ENCODE data around the gene RBM8A. TPM values are rescaled to one million over a fixed set of nuclear protein-coding genes. Genes with fewer than 3 reads are reported as not detected.

The RBM8A gene
- total RNA-seq, 4 donors from 2014 or later: 47.6 to 105 (median 57.0) TPM

DNA sequence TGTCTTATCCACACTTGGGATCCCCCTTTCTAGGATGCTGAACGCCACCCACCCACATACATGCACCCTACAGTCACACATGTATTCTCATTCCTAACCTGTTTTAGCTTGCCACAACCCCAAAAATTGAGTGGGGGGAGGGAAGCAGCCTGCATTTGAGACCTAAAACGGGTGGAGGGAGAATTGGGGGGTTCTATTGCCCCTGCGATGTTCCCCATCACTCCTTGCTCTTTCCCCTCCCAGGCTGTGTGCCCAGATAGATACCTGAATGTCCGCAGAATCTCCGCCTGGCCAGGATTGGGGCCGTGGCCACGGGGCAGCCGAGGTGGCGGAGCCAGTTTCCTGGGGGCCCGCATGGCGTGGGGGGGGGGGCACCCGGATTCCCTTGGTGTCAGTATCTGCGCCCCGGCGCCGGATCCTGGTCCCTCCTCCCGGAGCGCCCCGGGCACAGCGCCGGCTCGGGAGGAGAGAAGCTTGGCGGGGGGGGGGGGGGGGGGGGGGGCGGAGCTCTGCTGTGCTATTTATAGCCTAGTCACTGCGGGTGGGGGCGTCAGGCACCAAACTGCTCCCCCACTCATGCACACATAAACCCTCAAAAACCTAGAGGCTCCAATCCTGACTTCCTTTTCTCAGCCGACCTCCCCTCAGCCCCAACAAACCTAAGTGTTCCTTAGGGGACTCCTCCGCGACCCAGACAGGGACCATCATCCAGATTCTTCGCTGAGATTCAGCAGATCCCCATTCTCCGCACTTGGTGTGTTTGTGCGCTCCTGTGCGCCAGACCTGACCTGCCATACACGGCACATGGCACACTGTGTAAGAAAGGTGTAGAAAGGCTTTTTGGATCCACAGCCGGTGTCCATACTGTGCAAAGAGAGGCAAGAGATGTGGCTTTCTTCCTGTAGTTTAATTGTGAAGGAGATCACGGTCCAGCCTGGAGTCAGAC lies 35.1 kb upstream of the RBM8A start:
- no peaks in the 10 kb centered on the region for H3K36me3 ChIP-seq
- no peak for TF ChIP-seq POLR2A (IDR thresholded peaks at IDR 0.05)
- TF ChIP-seq, protein P1, sequence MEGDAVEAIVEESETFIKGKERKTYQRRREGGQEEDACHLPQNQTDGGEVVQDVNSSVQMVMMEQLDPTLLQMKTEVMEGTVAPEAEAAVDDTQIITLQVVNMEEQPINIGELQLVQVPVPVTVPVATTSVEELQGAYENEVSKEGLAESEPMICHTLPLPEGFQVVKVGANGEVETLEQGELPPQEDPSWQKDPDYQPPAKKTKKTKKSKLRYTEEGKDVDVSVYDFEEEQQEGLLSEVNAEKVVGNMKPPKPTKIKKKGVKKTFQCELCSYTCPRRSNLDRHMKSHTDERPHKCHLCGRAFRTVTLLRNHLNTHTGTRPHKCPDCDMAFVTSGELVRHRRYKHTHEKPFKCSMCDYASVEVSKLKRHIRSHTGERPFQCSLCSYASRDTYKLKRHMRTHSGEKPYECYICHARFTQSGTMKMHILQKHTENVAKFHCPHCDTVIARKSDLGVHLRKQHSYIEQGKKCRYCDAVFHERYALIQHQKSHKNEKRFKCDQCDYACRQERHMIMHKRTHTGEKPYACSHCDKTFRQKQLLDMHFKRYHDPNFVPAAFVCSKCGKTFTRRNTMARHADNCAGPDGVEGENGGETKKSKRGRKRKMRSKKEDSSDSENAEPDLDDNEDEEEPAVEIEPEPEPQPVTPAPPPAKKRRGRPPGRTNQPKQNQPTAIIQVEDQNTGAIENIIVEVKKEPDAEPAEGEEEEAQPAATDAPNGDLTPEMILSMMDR (IDR thresholded peaks at IDR 0.05): no peak
- peak; percentile 57 to 71 (median 67) for DNase-seq
- peak overlapping the region; percentile 71 to 98 (median 85) for H3K27ac ChIP-seq
- peaks cover 0 to 4% (median 0%) of the 10 kb centered on the region in 4 donors for H3K9me3 ChIP-seq
- H3K4me3 ChIP-seq: peak overlapping the region; percentile 59 to 71 (median 66)
- H3K4me1 ChIP-seq: peaks cover 8 to 54% (median 11%) of the 10 kb centered on the region in 4 donors
- no peaks in the 10 kb centered on the region for H3K27me3 ChIP-seq

DNA sequence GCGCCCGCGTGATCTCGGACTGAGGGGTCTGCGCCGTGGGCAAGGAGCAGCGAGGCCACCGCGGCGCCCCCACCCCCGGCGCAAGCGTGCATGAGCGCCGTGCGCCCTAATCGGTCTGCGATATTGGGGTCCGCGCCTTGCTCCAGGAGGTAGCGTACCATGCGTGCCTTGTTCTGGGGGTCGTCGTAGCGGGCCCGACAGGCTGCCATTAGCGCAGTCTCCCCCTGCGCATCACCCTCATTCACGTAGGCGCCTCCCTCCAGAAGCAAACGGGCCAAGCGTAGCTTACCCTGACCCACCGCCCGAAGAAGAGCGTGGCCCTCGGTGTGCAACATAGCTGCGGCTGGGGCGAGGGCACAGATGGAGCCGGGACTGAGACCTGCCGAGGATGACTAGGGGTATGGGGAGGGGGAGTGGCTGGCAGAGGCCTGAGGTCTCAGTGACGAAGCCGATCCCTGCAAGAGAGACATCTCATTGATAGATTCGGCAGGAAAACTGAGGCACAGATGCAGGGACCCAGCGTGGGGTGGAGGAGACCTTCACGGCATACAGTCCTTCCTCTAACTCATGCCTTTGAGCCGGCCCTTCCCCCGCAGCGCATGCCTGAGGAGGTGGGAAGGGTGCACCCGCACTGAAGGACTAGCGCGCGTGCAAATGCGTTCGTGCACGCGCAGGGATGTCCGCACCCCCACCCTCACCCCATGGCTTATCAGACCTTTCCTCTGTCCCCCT lies 34.3 kb upstream of the RBM8A start:
- H3K4me1 ChIP-seq: peaks cover 8 to 54% (median 11%) of the 10 kb centered on the region in 4 donors
- H3K27me3 ChIP-seq: no peaks in the 10 kb centered on the region
- peak overlapping the region; percentile 59 to 71 (median 66) for H3K4me3 ChIP-seq
- TF ChIP-seq, protein P1 (IDR thresholded peaks at IDR 0.05): no peak
- no peak for TF ChIP-seq POLR2A (IDR thresholded peaks at IDR 0.05)
- peak overlapping the region; percentile 71 to 98 (median 85) for H3K27ac ChIP-seq
- peaks cover 0 to 4% (median 0%) of the 10 kb centered on the region in 4 donors for H3K9me3 ChIP-seq
- H3K36me3 ChIP-seq: no peaks in the 10 kb centered on the region
- DNase-seq: peak; percentile 58 to 81 (median 80)

DNA sequence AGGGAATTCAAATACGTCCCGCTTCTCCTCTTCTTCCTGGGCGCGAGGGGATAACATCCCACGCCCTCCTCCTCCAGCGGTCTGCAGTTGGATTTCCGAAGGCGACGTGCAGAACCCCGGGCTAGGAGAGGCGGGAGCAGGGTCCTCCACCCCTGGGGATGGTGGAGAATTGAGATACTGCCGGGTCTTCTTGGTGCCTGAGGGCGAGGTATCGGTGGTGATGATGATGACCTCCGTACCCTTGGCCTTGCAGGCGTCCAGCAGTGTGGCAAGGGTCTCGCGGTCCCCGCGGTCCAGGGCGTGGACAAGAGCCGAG lies 33.8 kb upstream of the RBM8A start:
- no peaks in the 10 kb centered on the region for H3K27me3 ChIP-seq

DNA sequence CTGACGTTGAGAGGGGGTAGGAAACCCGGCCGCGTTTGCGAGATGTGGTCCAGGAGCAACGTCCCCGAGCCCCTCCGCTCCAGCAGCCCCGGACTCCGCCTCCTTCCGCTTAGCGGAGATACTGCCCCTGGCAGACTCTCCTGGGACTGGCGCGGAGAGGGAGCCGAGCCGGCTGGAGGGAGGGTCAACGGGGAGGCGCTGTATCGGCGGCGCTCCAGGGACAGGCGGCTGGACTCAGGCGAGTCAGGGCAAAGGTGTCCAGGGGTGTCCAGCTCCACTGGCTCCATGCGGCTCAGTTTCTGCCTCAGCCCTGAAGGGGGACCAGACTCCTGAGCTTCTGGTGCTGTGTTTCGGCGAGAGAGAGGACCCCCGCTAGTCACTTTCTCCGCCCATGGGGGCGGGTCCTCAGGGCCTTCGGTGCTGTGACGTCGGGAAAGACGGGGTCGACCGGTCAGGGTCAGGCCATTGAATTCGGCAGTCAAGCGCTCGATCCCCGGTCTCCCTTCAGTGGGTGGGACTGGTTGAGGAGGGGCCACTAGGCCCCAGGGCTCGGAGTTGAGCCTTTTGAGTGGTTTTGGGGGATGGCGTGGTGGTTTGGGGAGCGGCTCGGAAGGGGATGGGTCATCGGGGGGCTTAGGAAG lies 33.3 kb upstream of the RBM8A start:
- Histone ChIP-seq H3K27me3 (no peaks in the 10 kb centered on the region), H3K9me3 (peaks cover 0 to 4% (median 0%) of the 10 kb centered on the region in 4 donors), H3K4me1 (peaks cover 8 to 58% (median 14%) of the 10 kb centered on the region in 4 donors), H3K36me3 (no peaks in the 10 kb centered on the region), H3K4me3 (peak overlapping the region; percentile 59 to 71 (median 66)), H3K27ac (peak overlapping the region; percentile 71 to 98 (median 85))
- TF ChIP-seq, protein P1 (IDR thresholded peaks at IDR 0.05): peak in 3 of 6 experiments; percentile 6 to 19 (median 13)
- TF ChIP-seq POLR2A (IDR thresholded peaks at IDR 0.05): peak; percentile 23 to 36
- DNase-seq: peak; percentile 76 to 86 (median 79)

More for the DNA sequence above, 33.8 kb upstream of the RBM8A start:
- no peaks in the 10 kb centered on the region for H3K36me3 ChIP-seq
- H3K4me1 ChIP-seq: peaks cover 8 to 55% (median 12%) of the 10 kb centered on the region in 4 donors
- H3K27ac ChIP-seq: peak overlapping the region; percentile 71 to 98 (median 85)
- H3K4me3 ChIP-seq: peak overlapping the region; percentile 59 to 71 (median 66)
- TF ChIP-seq, protein P1 (IDR thresholded peaks at IDR 0.05): no peak
- TF ChIP-seq POLR2A (IDR thresholded peaks at IDR 0.05): no peak
- peaks cover 0 to 4% (median 0%) of the 10 kb centered on the region in 4 donors for H3K9me3 ChIP-seq
- DNase-seq: no peak

DNA sequence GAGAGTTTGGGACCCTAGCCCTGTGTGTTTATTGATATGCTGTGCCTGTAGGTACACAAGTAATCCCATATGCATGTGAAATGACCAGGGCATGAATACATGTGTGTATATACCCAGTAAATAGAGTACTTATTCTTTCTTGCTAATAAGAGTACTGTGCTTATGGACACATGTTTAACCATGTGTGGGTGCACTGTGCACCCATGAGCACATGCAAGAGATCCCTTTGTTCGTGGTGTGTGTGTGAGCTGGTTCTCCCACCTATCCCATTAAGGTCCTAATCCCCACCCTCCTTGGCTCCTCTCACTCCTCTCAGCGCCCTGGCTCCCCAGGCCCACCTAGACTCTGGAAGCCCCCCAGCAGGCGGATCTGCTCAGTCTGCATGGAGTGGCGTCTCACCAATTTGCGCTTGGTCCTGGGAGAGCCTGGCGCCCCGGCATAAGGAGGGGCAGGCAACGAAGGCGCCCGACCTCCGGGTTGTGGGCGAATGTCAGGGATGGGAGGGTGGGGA lies 32.7 kb upstream of the RBM8A start:
- Histone ChIP-seq H3K9me3 (peaks cover 0 to 4% (median 0%) of the 10 kb centered on the region in 4 donors), H3K27ac (peak overlapping the region; percentile 71 to 98 (median 85)), H3K27me3 (no peaks in the 10 kb centered on the region), H3K4me3 (peak overlapping the region; percentile 59 to 71 (median 66)), H3K36me3 (no peaks in the 10 kb centered on the region), H3K4me1 (peaks cover 8 to 63% (median 16%) of the 10 kb centered on the region in 4 donors)
- DNase-seq: peak in 1 of 3 donors; percentile 54
- TF ChIP-seq, protein P1 (IDR thresholded peaks at IDR 0.05): no peak

Measured in Peyer's patch (tissue), 4 donors.